HG03558 (cell line): ENCODE results near the gene EPHA6.
"Not testable (repeated sequence)": the region's sequence is repeated elsewhere in the genome, so short reads cannot be mapped to it uniquely, and the experiment has no call there.

ENCODE experiments used
- ATAC-seq: cut with Tn5 transposase; IDR thresholded peaks from one replicate; pipeline ENCODE4 v1.9.1; 2021; ENCODE audit warnings: moderate number of reproducible peaks; ENCODE audit not compliant: unreplicated experiment; ENCODE audit errors: extremely low read depth

The EPHA6 gene

DNA sequence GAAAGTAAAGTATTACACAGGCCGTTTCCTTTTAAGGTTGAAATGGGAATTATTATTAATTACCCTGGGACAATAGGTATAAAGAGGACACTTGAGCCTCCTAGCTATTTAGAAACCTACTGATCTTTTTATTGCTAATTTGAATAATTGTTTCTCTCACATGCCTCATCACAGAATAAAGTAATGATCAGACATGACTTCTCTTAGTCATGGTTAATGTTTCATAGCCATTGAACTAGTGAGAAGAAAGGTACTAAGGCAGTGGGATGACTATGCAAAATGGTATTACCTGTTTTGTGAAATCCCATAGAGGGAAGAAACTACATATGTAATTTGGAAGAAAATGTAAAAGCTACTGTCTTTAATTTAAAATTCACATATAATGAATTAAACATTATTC is 85.6 kb downstream of the EPHA6 start:
- ATAC-seq: no peak

GRCh38 chr3:96900566-96900965 is 86.2 kb downstream of the EPHA6 start:
- no peak for ATAC-seq

DNA sequence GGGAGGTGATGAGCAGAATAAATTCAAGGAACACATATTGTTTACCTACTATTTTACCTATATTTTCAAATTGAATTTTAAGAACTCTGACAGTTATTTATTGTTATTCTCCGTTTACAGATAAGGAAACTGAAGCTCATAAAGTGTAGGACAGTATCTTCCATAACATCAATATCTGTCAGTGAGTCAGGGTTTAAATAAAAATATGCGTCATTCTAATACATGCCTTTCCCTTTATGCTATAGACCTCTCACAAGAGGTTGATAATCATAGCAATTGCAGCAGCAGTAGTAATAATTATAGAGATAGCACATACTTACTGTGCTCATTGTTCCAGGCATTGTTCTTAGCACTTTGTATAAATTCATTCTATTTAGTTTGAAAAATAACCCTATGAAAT is 101.1 kb downstream of the EPHA6 start:
- ATAC-seq: no peak

DNA sequence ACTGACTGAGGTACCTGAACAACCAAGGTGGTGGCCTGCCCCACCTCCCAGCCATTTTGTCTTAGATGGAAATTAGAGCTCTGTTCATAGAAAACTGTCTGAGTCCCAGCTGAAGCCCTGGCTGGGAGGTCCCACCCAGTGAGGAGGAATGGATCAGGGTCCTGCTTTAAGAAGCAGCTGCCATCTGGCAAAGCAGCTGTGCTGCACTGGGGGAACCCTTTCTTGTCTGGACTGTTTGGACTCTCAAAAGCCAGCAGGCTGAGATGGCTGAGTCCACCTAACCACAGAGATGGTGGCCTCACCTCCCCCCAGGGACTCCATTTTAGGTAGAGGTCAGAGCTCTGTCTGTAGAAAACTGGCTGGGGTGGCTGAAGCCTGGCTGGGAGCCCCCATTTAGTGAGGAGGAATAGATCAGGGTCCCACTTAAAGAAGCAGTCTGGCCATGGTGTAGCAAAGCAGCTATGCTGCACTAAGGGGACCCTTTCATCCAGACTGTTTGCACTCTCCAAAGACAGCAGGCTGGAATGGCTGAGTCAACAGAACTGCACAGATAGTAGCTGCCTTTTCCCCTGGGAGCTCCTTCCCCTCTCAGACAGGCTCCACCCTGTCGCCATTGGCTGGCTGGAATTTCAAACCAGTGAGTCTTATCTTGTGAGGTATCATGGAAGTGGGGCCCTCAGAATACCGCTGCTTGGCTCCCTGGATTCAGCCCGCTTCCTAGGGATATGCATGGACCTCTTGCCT is 116.9 kb downstream of the EPHA6 start:
- no peak for ATAC-seq

GRCh38 chr3:96942131-96942530 is 127.7 kb downstream of the EPHA6 start:
- ATAC-seq: not testable (repeated sequence)

DNA sequence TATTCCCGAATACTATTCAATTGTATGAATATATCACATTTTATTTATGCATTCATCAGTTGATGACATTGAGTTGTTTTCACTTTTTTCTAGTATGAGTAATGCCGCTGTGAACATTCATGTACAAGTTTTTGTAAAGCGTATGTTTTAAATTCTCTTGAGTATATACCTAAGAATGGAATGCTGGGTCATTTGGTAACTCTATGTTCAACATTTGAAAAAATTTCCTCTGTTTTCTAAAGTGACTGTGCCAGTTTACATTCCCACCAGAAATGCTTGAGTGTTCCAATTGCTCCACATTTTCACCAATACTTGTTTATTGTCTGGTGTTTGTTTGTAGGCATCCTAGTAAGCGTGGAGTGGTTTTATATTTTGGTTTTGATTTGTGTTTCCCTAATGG is 144.5 kb downstream of the EPHA6 start:
- no peak for ATAC-seq

DNA sequence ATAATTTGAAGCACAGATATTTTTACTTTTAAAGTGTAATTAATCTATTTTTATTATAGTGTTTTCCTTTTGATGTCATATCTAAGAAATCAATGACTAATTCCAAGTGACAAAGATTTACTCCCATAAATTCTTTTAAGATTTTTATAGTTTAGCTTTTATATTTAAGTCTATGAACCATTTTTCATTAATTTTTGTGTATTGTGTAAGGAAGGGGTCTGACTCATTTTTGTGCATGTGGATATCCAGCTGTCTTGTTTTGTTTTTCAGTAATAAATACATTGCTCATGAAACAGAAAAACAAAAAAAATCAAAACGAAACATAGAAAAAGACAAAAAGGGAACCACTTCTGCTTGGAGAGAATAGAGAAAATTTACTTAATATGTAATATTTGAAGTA is 145.1 kb downstream of the EPHA6 start:
- ATAC-seq: no peak

DNA sequence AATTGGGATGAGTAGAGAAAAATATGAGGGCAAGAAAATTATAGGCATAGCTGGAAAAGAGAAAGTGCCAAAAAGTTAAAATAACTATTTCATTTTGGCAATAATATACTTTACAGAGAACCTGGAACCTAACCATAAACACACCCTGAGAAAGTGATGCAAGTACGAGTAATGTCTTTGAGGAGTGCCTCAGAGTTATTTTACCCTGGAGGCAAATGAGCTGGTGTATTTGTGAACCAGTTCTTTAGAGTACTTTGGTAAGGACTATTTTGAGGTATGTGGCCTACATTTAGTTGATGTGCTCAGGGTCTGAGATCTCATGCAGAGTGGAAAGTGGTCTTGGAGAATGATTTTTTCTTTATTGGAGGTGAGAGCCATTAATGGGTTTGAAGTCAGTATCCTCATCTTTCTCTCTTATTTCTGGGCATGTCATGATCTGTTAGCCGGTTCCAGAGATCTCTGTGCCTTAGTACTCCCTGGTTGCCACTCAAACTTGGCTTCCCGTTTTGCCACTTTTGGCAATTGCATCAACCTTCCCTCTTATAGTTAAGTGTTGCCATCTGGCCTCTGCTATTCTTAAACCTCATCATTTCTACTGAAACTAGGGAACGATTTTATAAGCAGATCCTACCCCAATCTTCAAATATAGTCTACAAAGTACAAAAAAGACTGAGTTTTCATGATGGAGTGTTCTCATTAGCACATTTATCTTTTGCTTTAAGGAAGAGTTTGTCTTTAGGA is 145.7 kb downstream of the EPHA6 start:
- ATAC-seq: no peak

DNA sequence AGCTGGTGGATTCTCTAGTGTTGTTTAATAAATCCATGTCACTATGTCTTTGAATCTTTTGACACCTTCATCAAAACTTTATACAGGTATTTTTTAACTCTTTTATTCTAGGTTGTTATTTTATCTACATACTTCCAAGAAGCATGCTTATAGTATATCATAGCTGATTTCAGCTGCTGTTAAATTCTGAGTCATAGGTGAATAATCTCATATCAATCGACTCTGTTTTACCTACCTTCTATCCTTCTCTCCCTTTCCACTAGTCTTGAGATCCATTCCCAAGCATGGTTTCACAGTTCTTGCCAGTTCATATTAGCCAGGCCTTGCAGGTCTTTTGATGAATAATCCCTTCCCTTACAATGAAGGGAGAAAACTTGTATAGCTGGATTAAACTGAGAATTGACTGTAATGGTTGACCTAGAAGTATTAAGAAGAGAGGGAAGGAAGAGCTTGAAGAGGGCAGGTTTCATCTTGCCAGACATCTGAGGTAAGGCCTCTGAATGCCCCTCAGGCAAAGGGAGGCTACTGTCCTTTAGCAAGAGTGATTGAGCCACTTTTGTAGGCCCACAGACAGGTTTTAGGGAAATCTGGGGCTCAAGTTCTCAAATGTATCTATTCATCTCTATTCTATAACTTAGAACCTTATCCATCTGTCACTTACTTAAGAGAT is 146.4 kb downstream of the EPHA6 start:
- no peak for ATAC-seq

- no peak for ATAC-seq
Observed at GRCh38 chr3:96961576-96961975, 147.2 kb downstream of the EPHA6 start.

GRCh38 chr3:96966181-96966929 is 152.0 kb downstream of the EPHA6 start:
- ATAC-seq: no peak

DNA sequence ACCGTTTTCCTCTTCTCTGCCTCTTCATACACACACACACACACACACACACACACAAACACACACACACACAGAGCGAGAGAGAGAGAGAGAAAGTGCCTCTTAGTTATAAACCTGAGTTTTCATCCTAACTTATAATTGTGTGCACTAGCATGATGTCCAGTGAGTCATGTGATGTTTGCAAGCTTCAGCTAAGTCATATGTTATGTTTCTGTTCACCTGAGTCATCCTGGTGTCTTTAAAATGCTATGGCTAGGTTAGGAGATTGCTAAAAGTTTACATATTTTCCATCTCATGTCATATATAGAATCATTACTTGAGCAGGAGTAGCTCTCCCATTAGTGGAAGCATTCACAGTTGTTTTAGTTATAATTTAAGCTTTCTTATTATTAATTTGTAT is 155.8 kb downstream of the EPHA6 start:
- ATAC-seq: no peak

- no peak for ATAC-seq
Observed at GRCh38 chr3:96977671-96978070, 163.3 kb downstream of the EPHA6 start.

- not testable (repeated sequence) for ATAC-seq
Observed at GRCh38 chr3:96983716-96984115, 169.3 kb downstream of the EPHA6 start.

GRCh38 chr3:96986241-96986640 is 171.8 kb downstream of the EPHA6 start:
- ATAC-seq: no peak

DNA sequence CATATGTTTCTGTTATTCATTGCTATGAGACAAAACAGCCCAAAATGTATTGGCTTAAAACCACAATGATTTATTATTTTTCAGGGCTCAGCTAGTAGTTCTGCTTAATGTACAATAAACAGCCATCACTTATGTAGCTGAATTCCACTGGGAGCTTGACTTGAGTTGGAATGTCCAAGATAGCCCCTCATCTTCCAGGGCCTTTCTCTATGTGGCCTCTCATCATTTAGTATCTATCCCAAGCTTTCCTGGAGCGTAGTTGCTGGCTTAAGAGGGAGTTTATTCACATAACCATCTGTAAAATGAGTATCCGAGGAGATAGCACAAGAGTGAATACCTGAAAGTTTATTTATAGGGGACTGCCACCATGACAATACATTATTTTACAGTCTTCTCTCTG is 176.8 kb downstream of the EPHA6 start:
- ATAC-seq: no peak

DNA sequence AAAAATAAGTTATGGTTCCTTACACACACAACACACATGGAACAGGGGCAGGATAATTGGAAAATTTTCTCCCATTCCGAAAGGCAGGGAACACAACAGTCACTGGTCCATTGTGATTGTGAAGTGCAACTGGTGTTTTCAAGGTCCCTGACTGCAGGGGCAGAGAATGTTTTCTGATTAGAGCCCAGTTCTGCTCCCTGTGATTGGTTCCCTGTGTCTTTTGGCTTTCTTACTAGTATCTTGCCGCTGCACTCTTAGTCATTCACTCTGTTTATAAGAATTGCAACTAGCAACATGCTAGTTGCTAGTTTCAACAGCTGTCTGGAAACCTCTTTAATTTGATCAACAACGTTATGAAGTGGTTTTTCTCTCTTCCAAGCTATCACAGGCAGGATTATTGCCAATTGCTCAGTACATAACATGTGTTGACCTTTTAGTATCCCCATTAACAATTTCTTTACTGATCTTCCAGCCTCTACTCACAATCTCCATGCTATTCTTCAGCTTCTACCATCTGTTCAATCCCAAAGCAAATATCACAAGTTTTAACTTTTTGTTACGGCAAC is 177.5 kb downstream of the EPHA6 start:
- ATAC-seq: no peak

DNA sequence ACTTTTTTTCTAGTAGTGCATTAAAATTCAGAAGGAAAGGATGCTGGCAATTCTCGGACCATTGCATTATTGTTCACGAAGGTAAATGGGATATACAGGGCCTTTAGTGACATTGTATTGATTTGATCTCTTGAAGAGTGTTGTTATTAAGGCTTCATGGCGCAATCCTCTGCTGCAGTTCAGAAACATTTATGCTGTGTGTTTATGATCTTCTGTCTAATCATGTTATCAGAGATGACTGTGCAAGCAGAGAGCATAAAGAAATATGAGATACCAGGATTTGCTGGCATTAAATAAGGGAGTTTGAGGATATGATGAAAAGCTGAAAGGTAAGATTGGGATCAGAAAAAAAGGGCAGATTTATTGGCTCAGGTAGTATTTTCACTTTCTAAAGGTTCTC is 180.6 kb downstream of the EPHA6 start:
- no peak for ATAC-seq

DNA sequence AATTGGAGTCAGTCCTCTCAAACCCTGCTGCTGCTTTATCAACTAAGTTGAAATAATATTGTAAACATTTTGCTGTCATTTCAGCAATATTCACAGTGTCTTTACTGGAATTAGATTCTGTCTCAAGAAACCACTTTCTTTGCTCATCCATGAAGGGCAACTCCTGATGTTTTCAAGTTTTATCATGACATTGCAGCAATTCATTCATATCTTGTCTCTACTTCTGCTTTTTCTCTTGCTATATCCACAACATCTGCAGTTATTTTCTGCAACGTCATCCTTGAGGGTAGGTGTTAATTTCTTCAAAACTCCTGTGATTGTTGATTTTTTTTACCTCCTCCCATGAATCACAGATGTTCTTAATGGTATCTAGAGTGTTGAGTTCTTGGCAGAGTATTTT is 181.6 kb downstream of the EPHA6 start:
- ATAC-seq: no peak

- ATAC-seq: no peak
Observed at GRCh38 chr3:97001611-97002010, 187.2 kb downstream of the EPHA6 start.
